ENCODE data around the gene AGAP1. TPM values are rescaled to one million over a fixed set of nuclear protein-coding genes. Genes with fewer than 3 reads are reported as not detected.

Gene AGAP1
- polyA plus RNA-seq, 1 donor from 2014 or later: 17.4 TPM

- Histone ChIP-seq H3K4me3 (ENCODE audit: low read length) (no peak overlapping the region), H3K27ac (ENCODE audit: low read length) (no peak overlapping the region), H3F3A (ENCODE audit: insufficient read depth, low read length, poor library complexity, severe bottlenecking) (no peaks in the 10 kb centered on the region), H4K20me1 (ENCODE audit: insufficient read depth) (no peaks in the 10 kb centered on the region), H2AFZ (ENCODE audit: low read depth, low read length) (no peak overlapping the region), H3K79me2 (replicated peaks; ENCODE audit: insufficient read depth, low read length) (peaks cover 12% of the 10 kb centered on the region), H3K4me2 (ENCODE audit: low read length) (no peak overlapping the region), H3K9me3 (ENCODE audit: low read length) (no peaks in the 10 kb centered on the region), H3K9me2 (ENCODE audit: insufficient read depth, low read length) (no peaks in the 10 kb centered on the region), H3K27me3 (ENCODE audit: insufficient read depth, low read depth, low read length) (no peaks in the 10 kb centered on the region), H3K9ac (ENCODE audit: low read length) (no peak overlapping the region), H3K36me3 (ENCODE audit: insufficient read depth, low read length) (no peaks in the 10 kb centered on the region)
- no peak for TF ChIP-seq TAF1 (IDR thresholded peaks at IDR 0.05; ENCODE audit: low read depth)
- TF ChIP-seq RAD21 (conservative IDR thresholded peaks at IDR 0.05): no peak
- TF ChIP-seq EZH2 (IDR thresholded peaks at IDR 0.05; ENCODE audit: borderline replicate concordance, insufficient read depth, low read length, poor library complexity, severe bottlenecking): no peak
- TF ChIP-seq SMC3 (conservative IDR thresholded peaks at IDR 0.05; ENCODE audit: poor library complexity): no peak
These were observed 109.8 kb downstream of the AGAP1 start for GRCh38 chr2:235603659-235604058.

- TF ChIP-seq MXI1 (conservative IDR thresholded peaks at IDR 0.05; ENCODE audit: poor library complexity, severe bottlenecking) (peak; percentile 43), RAD21 (conservative IDR thresholded peaks at IDR 0.05) (peak; percentile 12), REST (IDR thresholded peaks at IDR 0.05; ENCODE audit: borderline replicate concordance) (peak; percentile 70), POLR2AphosphoS5 (IDR thresholded peaks at IDR 0.05) (peak; percentile 47), TAF1 (IDR thresholded peaks at IDR 0.05; ENCODE audit: low read depth) (peak; percentile 51), SMC3 (conservative IDR thresholded peaks at IDR 0.05; ENCODE audit: poor library complexity) (peak; percentile 46), EZH2 (IDR thresholded peaks at IDR 0.05; ENCODE audit: borderline replicate concordance, insufficient read depth, low read length, poor library complexity, severe bottlenecking) (no peak)
- TF ChIP-seq, protein P1, sequence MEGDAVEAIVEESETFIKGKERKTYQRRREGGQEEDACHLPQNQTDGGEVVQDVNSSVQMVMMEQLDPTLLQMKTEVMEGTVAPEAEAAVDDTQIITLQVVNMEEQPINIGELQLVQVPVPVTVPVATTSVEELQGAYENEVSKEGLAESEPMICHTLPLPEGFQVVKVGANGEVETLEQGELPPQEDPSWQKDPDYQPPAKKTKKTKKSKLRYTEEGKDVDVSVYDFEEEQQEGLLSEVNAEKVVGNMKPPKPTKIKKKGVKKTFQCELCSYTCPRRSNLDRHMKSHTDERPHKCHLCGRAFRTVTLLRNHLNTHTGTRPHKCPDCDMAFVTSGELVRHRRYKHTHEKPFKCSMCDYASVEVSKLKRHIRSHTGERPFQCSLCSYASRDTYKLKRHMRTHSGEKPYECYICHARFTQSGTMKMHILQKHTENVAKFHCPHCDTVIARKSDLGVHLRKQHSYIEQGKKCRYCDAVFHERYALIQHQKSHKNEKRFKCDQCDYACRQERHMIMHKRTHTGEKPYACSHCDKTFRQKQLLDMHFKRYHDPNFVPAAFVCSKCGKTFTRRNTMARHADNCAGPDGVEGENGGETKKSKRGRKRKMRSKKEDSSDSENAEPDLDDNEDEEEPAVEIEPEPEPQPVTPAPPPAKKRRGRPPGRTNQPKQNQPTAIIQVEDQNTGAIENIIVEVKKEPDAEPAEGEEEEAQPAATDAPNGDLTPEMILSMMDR (IDR thresholded peaks at IDR 0.05; ENCODE audit: poor library complexity, severe bottlenecking): no peak
- Histone ChIP-seq H3K27me3 (ENCODE audit: insufficient read depth, low read depth, low read length) (no peaks in the 10 kb centered on the region), H3F3A (ENCODE audit: insufficient read depth, low read length, poor library complexity, severe bottlenecking) (no peaks in the 10 kb centered on the region), H3K9me2 (ENCODE audit: insufficient read depth, low read length) (no peaks in the 10 kb centered on the region), H3K4me3 (ENCODE audit: low read length) (peak overlapping the region; percentile 51), H3K36me3 (ENCODE audit: insufficient read depth, low read length) (no peaks in the 10 kb centered on the region), H3K27ac (ENCODE audit: low read length) (peak overlapping the region; percentile 25), H4K20me1 (ENCODE audit: insufficient read depth) (no peaks in the 10 kb centered on the region), H2AFZ (ENCODE audit: low read depth, low read length) (no peak overlapping the region), H3K4me2 (ENCODE audit: low read length) (peak overlapping the region; percentile 62), H3K9me3 (ENCODE audit: low read length) (no peaks in the 10 kb centered on the region), H3K79me2 (replicated peaks; ENCODE audit: insufficient read depth, low read length) (peaks cover 16% of the 10 kb centered on the region), H3K9ac (ENCODE audit: low read length) (no peak overlapping the region)
These were observed 111.6 kb downstream of the AGAP1 start for GRCh38 chr2:235605312-235606003.

All from neural cell (in vitro differentiated cells).